HT-29 (cell line): Measurements from ENCODE around the gene ARHGAP42. TPM values are rescaled to one million over a fixed set of nuclear protein-coding genes. Genes with fewer than 3 reads are reported as not detected.
A peak's percentile ranks its signal among the peaks of the same experiment; 100 is the strongest.
"Not testable (repeated sequence)": the region's sequence is repeated elsewhere in the genome, so short reads cannot be mapped to it uniquely, and the experiment has no call there.

Experiments
- DNase-seq: peaks from one replicate; pipeline ENCODE4 v3.0.0-alpha.2; 2015; ENCODE audit warnings: low spot score
- total RNA-seq: library from RNA; depleted of rRNA; stranded (reverse); fragments of >200 nt; shearing (Covaris generic); gene quantifications from 2 replicates; pipeline ENCODE4 v1.2.3, GENCODE V29; 2014

The ARHGAP42 gene
- total RNA-seq, 1 experiment from 2014 or later: 4.8 TPM

GRCh38 chr11:100963375-100963774 lies 276.3 kb downstream of the ARHGAP42 start:
- no peak for DNase-seq

DNA sequence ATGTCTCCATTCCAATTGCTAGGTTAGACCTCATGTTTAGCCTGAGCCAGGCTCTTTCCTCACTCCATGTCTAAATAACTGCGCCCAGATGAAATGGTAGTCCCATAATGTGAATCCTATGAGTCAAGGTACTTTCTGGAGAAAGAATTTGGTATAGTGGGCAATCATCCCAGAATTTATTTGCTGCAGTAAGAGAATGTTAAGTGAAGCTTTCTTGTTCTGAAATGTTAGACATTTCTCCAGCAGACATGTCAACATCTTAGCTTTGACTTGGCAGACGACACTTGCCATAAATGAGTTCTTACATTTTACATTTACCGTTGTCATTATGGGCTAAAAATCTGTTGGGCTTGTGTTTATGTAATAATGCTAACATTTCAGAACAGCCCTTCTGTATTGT lies 277.3 kb downstream of the ARHGAP42 start:
- DNase-seq: no peak

DNA sequence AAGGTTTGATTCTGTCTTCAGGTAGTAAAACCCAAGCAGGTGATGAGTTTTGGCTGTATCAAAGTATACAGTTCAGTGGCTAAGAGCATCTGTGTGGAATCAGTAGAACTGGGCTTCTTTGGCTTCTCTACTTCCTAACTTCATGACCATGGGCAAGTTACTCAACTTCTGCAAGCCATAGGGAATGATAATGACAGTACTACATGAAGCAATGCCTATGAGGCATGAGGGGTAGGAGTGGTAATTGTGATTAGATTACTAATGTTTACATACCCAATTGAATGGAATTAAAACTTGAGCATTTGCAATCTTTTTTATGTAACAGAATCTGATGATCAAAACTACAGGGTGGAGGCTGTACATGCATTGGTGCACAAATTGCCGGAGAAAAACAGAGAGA lies 278.3 kb downstream of the ARHGAP42 start:
- no peak for DNase-seq

DNA sequence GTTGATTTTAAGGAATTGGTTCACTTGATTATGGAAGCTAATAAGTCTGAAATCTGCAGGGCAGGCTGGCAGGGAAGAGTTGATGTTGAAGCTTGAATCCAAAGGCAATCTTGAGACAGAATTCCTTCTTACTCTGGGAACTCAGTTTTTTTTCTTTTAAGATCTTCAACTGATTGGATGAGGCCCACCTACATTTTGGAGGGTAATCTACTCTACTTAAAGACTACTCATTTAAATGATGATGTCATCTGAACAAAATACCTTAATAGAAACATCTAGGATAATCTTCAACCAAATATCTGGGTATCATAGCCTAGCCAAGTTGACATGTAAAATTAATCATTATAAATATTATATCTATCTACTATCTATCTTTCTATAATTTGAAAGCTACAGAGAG lies 279.3 kb downstream of the ARHGAP42 start:
- DNase-seq: no peak

DNA sequence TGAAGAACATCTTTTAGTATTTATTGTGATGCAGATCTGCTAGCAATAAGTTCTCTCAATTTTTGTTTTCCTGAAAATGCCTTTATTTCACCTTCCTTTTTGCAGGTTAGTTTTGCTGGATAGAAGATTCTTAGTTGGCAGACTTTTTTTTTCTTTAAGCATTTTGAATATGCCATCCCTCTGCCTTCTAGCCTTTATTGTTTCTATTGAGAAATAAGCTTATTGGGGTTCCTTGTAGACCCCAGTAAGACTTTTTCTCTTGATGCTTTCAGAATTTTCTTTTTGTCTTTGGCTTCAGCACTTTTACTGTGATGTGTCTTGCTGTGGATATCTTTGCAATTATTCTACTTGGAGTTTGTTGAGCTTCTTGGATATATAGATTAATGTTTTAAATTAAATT lies 281.9 kb downstream of the ARHGAP42 start:
- no peak for DNase-seq

GRCh38 chr11:100970283-100971164 lies 283.4 kb downstream of the ARHGAP42 start:
- no peak for DNase-seq

- no peak for DNase-seq
These were observed 285.0 kb downstream of the ARHGAP42 start for GRCh38 chr11:100972046-100972445.

GRCh38 chr11:100978442-100978841 lies 291.4 kb downstream of the ARHGAP42 start:
- DNase-seq: no peak

GRCh38 chr11:100978939-100979338 lies 291.9 kb downstream of the ARHGAP42 start:
- no peak for DNase-seq

DNA sequence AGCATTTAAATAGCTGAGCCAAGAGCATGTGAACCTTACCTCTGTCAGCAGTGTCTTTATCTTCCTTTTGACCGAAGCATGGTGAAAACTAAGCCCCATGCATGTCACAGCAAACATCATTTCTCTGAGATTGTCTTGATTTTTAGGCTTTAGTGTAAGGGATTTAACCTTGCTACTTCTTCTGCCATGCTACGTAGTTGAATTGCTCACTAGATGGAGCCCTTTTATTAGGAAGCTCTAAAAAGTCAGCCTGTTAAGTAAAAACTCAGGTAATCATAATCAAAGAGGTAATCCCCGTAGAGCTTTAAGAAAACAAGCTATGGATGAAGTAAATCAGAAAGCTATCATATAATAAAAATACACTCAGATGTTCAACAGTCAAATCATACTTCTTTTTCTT lies 293.1 kb downstream of the ARHGAP42 start:
- peak; percentile 35 for DNase-seq

DNA sequence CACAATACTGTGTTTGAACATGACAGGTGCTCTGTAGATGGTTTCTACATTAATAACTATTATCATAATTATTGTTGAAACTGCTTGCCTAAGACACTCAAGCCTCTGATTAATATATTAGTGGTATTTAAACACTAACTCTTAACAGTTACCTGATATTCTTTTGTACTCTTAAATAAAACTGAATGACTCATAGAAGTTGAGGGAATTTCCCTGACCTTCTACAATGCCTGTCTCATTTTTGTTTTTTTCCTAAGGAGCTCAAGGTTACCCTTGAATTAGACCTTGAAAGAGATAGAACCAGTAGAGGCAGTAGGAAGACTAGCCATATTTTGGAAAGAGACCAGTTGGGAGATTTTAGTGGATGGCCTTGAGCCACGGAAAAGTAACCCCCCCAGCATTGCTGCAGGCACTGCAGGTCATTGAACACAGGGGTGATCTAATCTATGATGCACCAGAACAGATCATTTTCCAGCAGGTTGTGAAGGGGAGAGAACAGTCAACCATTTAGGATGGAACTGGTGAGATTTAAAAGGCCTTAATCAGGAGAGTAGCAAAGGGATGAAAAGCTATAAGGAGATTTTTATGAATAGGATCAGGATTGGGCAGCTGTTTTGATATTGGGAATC lies 294.2 kb downstream of the ARHGAP42 start:
- no peak for DNase-seq

DNA sequence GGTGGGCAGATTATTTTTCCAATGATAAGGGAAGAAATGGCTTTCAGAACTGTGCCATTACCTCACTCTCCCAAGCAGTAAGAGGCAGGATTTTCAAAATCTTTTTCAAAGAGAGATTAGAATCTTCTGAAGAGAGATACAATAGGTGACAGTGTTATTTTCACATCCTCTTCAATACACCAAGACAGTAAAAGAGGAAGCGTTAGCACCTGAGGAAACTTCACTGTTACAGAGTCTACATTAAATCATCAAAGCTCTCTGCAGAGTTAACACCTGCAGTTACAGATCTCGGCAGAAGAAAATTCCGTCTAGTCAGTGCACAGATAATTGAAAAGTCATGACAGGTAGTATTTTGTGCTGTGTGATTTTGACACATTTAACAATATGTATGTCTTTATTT lies 297.6 kb downstream of the ARHGAP42 start:
- DNase-seq: no peak

DNA sequence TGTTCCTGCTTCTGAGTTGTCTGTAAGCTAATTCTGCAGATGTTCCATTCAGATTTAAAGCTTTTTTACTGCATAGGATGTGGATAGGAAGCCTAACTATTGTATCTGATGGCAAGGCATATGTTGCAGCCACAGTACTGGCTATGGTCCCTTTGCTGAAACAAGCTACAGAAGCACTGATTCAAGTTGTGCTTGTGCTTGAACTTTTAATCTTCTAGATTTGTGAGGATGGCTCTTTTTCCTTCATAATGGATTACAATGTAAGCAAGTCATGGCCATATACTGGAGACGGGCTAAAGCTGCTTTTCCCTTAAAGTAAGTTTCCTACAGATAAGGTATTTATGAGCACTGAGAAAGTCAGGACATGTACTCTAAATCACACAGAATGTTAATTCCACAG lies 303.8 kb downstream of the ARHGAP42 start:
- no peak for DNase-seq

- DNase-seq: no peak
These were observed 304.5 kb downstream of the ARHGAP42 start for GRCh38 chr11:100991541-100991940.

DNA sequence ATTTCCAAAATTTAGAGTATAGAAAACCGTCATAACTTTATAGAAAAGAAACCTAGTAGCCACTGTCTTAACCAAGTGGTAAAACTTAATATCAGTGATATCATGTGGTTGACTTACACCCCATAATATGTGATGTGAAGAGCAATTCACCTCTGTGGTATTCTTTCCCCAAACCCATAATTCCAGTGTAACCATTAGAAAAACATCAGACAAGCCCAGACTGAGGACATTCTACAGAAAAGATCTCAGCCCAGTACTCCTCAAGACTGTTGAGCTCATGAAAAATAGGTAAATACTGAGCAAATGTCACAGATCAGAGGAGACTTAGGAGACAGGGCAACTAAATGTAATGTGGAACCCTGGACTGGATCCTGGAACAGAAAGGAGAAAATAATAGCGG lies 307.9 kb downstream of the ARHGAP42 start:
- DNase-seq: no peak

- DNase-seq: no peak
These were observed 312.7 kb downstream of the ARHGAP42 start for GRCh38 chr11:100999756-101000155.

DNA sequence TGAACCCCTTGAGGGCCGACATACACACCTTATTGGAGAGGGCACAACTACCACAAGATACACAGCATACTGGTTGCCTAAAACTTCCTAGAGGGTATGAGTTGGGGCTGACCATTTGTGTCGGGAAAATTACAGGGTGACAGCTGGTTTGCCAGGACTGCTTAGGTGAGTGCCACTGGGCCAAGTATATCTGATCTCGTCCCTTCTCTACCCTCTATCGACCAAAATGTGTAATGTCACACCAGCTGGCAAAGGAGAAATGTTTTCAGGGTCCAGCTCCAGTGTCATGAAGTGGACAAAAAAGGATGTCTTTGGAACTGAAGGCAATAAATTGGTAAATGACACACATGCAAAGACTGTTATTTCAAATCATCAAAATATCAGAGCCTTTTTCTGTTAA lies 316.4 kb downstream of the ARHGAP42 start:
- peak; percentile 50 for DNase-seq

DNA sequence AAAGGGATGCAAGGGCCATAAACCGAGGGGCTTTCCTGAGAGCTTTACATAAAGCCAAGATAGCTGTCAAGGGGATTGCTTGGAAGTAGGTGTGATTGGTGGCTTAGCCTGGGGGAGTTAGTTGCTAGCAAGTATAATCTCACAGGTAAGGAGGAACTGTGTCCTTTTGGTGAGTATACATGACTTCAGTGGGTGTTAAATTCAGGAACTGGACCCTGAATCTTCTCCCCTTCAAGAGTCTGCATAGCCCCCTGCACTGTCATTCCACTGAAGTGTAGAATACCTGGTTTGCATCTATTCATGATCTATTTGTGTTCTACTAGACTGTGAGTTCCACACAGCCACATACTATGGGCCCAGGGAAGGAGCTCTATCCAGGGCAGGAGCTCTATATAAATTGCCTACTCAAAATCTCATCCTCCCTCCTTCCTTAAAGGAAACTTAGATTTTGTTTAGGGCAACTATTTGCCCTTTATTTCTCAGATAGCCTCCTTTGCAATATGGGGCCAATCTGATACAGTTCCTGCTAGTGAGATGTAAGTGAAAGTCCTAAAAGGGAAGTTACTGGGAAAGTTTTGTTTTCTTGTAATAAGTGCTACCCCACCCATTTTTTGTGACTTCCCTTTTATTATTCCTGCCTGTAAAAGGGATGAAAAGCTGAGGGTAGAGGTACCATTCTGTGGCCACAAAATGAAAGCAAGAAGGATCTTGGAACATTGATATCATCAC lies 322.0 kb downstream of the ARHGAP42 start:
- DNase-seq: no peak

DNA sequence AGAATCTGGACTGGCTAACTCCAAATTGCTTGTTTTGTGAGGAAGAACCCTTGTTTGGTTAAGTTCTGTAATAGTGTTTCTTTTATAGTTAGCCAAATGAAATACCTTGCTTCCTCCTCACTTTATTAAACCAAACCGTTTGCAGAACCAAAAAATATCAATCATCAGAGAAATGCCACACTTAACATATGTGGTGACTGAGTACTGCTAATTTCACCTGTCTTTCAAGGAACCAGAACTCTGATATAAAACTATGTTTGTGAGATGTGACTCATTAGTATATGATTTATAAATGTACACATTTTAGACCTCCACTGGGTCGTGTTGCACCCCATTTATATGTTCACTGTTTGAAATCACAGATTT lies 322.6 kb downstream of the ARHGAP42 start:
- no peak for DNase-seq

DNA sequence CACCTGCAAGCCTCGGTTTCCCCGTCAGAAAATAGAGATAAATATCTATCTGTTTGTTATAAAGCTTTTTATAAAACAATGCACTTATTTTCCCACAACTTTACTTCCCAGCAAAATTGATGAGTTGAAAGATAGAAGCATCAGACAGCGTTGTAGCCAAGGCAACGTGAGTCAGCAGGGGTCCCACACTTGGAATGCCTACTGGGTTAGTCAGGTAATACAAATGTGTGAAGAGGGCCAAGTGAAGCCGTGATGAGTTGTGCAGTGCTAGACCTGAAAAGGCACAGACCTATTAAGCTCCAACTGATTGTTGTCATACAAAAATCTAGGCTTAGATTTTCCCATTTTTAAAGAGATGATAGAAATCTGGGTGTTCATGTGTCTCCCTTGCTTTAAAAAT lies 323.8 kb downstream of the ARHGAP42 start:
- DNase-seq: no peak

DNA sequence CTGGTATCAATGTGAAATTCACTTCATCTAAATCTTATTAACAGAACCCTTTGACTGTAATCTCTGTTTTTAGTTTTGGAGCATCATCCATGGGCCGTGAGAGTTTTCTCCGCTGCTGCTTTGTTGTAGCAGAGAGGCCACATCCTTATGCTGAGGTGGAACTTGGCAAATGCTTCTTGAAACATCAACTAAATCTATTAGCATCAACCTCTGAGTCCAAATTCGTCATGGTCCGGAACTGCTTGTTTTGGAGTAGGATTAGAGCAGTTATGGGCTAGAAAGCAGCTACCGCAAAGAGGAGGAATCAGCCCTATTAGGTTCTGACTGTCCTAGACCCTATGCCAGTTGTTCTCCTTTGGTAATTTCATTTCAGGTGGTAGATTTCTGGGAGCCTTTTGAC lies 324.8 kb downstream of the ARHGAP42 start:
- DNase-seq: no peak

GRCh38 chr11:101013702-101014101 lies 326.6 kb downstream of the ARHGAP42 start:
- not testable (repeated sequence) for DNase-seq
